ENCODE data around the gene OPN1SW.

OPN1SW gene

GRCh38 chr7:128775744-128776474 is at the start of gene OPN1SW:
TSS of gene OPN1SW (minus strand) at chr7:128775794. CDS start at chr7:128775781, 13 bp downstream.
- Mint-ChIP-seq H3K27me3 (no peaks in the 10 kb centered on the region), H3K4me1 (no peaks in the 10 kb centered on the region), H3K36me3 (peaks cover 50% of the 10 kb centered on the region), H3K27ac (no peak within 1 kb of the TSS), H3K4me3 (no peak within 1 kb of the TSS), H3K9me3 (peaks cover 7% of the 10 kb centered on the region)
- no peak for ATAC-seq

GRCh38 chr7:128821724-128822123 is 46.1 kb upstream of the OPN1SW start:
- Mint-ChIP-seq H3K36me3 (no peaks in the 10 kb centered on the region), H3K9me3 (no peaks in the 10 kb centered on the region), H3K4me1 (no peaks in the 10 kb centered on the region), H3K27ac (no peak overlapping the region), H3K4me3 (no peak overlapping the region), H3K27me3 (peaks cover 24% of the 10 kb centered on the region)
- ATAC-seq = no peak

- H3K4me1 Mint-ChIP-seq = no peaks in the 10 kb centered on the region
- H3K27ac Mint-ChIP-seq = no peak overlapping the region
- H3K27me3 Mint-ChIP-seq = peaks cover 12% of the 10 kb centered on the region
- H3K36me3 Mint-ChIP-seq = no peaks in the 10 kb centered on the region
- H3K9me3 Mint-ChIP-seq = no peaks in the 10 kb centered on the region
- ATAC-seq = no peak
- H3K4me3 Mint-ChIP-seq = no peak overlapping the region
These were observed 43.1 kb upstream of the OPN1SW start for GRCh38 chr7:128818694-128819093.

- Mint-ChIP-seq H3K4me3 (no peak overlapping the region), H3K27me3 (peaks cover 8% of the 10 kb centered on the region), H3K9me3 (no peaks in the 10 kb centered on the region), H3K36me3 (no peaks in the 10 kb centered on the region), H3K27ac (no peak overlapping the region), H3K4me1 (no peaks in the 10 kb centered on the region)
- no peak for ATAC-seq
These were observed 39.8 kb upstream of the OPN1SW start for GRCh38 chr7:128815289-128815942.

- Mint-ChIP-seq H3K27me3 (no peaks in the 10 kb centered on the region), H3K36me3 (no peaks in the 10 kb centered on the region), H3K27ac (no peak overlapping the region), H3K4me3 (no peak overlapping the region), H3K9me3 (no peaks in the 10 kb centered on the region), H3K4me1 (no peaks in the 10 kb centered on the region)
- ATAC-seq = no peak
These were observed 38.9 kb upstream of the OPN1SW start for GRCh38 chr7:128814499-128814898.

- H3K36me3 Mint-ChIP-seq = no peaks in the 10 kb centered on the region
- H3K27me3 Mint-ChIP-seq = no peaks in the 10 kb centered on the region
- no peak for ATAC-seq
- no peaks in the 10 kb centered on the region for H3K4me1 Mint-ChIP-seq
- no peak overlapping the region for H3K4me3 Mint-ChIP-seq
- H3K27ac Mint-ChIP-seq = no peak overlapping the region
- H3K9me3 Mint-ChIP-seq = no peaks in the 10 kb centered on the region
These were observed 37.0 kb upstream of the OPN1SW start for GRCh38 chr7:128812514-128813168.

GRCh38 chr7:128811631-128812430 is 36.2 kb upstream of the OPN1SW start:
- no peak for ATAC-seq
- Mint-ChIP-seq H3K27me3 (no peaks in the 10 kb centered on the region), H3K27ac (no peak overlapping the region), H3K4me1 (no peaks in the 10 kb centered on the region), H3K4me3 (no peak overlapping the region), H3K9me3 (no peaks in the 10 kb centered on the region), H3K36me3 (no peaks in the 10 kb centered on the region)

GRCh38 chr7:128810997-128811396 is 35.4 kb upstream of the OPN1SW start:
- Mint-ChIP-seq H3K27ac (no peak overlapping the region), H3K9me3 (no peaks in the 10 kb centered on the region), H3K27me3 (no peaks in the 10 kb centered on the region), H3K36me3 (no peaks in the 10 kb centered on the region), H3K4me1 (no peaks in the 10 kb centered on the region), H3K4me3 (no peak overlapping the region)
- ATAC-seq = no peak

GRCh38 chr7:128810473-128810872 is 34.9 kb upstream of the OPN1SW start:
- no peaks in the 10 kb centered on the region for H3K4me1 Mint-ChIP-seq
- H3K27me3 Mint-ChIP-seq = no peaks in the 10 kb centered on the region
- ATAC-seq = no peak
- H3K36me3 Mint-ChIP-seq = no peaks in the 10 kb centered on the region
- no peak overlapping the region for H3K27ac Mint-ChIP-seq
- H3K4me3 Mint-ChIP-seq = no peak overlapping the region
- no peaks in the 10 kb centered on the region for H3K9me3 Mint-ChIP-seq

GRCh38 chr7:128809363-128809762 is 33.8 kb upstream of the OPN1SW start:
- H3K9me3 Mint-ChIP-seq = no peaks in the 10 kb centered on the region
- no peaks in the 10 kb centered on the region for H3K4me1 Mint-ChIP-seq
- no peaks in the 10 kb centered on the region for H3K27me3 Mint-ChIP-seq
- H3K4me3 Mint-ChIP-seq = no peak overlapping the region
- no peak overlapping the region for H3K27ac Mint-ChIP-seq
- ATAC-seq = no peak
- H3K36me3 Mint-ChIP-seq = no peaks in the 10 kb centered on the region

- Mint-ChIP-seq H3K36me3 (no peaks in the 10 kb centered on the region), H3K27me3 (no peaks in the 10 kb centered on the region), H3K27ac (no peak overlapping the region), H3K4me3 (no peak overlapping the region), H3K9me3 (no peaks in the 10 kb centered on the region), H3K4me1 (no peaks in the 10 kb centered on the region)
- ATAC-seq = no peak
These were observed 31.6 kb upstream of the OPN1SW start for GRCh38 chr7:128807191-128807590.

- Mint-ChIP-seq H3K27me3 (no peaks in the 10 kb centered on the region), H3K4me3 (no peak overlapping the region), H3K4me1 (no peaks in the 10 kb centered on the region), H3K9me3 (no peaks in the 10 kb centered on the region), H3K36me3 (peaks cover 7% of the 10 kb centered on the region), H3K27ac (no peak overlapping the region)
- ATAC-seq = no peak
These were observed 29.6 kb upstream of the OPN1SW start for GRCh38 chr7:128805225-128805624.

GRCh38 chr7:128804484-128804883 is 28.9 kb upstream of the OPN1SW start:
- no peaks in the 10 kb centered on the region for H3K4me1 Mint-ChIP-seq
- H3K4me3 Mint-ChIP-seq = no peak overlapping the region
- H3K27me3 Mint-ChIP-seq = no peaks in the 10 kb centered on the region
- no peak for ATAC-seq
- peaks cover 7% of the 10 kb centered on the region for H3K36me3 Mint-ChIP-seq
- H3K27ac Mint-ChIP-seq = no peak overlapping the region
- no peaks in the 10 kb centered on the region for H3K9me3 Mint-ChIP-seq

- H3K36me3 Mint-ChIP-seq = peaks cover 7% of the 10 kb centered on the region
- no peak overlapping the region for H3K27ac Mint-ChIP-seq
- no peaks in the 10 kb centered on the region for H3K4me1 Mint-ChIP-seq
- no peaks in the 10 kb centered on the region for H3K9me3 Mint-ChIP-seq
- H3K27me3 Mint-ChIP-seq = no peaks in the 10 kb centered on the region
- ATAC-seq = no peak
- H3K4me3 Mint-ChIP-seq = no peak overlapping the region
These were observed 26.2 kb upstream of the OPN1SW start for GRCh38 chr7:128801667-128802418.

- no peaks in the 10 kb centered on the region for H3K9me3 Mint-ChIP-seq
- no peak overlapping the region for H3K27ac Mint-ChIP-seq
- no peak overlapping the region for H3K4me3 Mint-ChIP-seq
These were observed 25.4 kb upstream of the OPN1SW start for GRCh38 chr7:128801003-128801402.

More at GRCh38 chr7:128801003-128801402, 25.4 kb upstream of the OPN1SW start:
- ATAC-seq = no peak
- no peaks in the 10 kb centered on the region for H3K27me3 Mint-ChIP-seq
- no peaks in the 10 kb centered on the region for H3K4me1 Mint-ChIP-seq
- H3K36me3 Mint-ChIP-seq = peaks cover 7% of the 10 kb centered on the region
